Measurements from ENCODE around the gene LPP. TPM values are rescaled to one million over a fixed set of nuclear protein-coding genes. Genes with fewer than 3 reads are reported as not detected.

Gene LPP
- total RNA-seq, 2 donors from 2014 or later: 52.7 to 56.7 TPM

GRCh38 chr3:188217011-188217463 lies 63.1 kb downstream of the LPP start:
- Mint-ChIP-seq H3K4me1 (ENCODE audit: low read depth in 2 of 2) (peaks cover 18 to 37% of the 10 kb centered on the region in 2 donors), H3K9me3 (peaks cover 4% of the 10 kb centered on the region), H3K27me3 (no peaks in the 10 kb centered on the region), H3K36me3 (no peaks in the 10 kb centered on the region), H3K27ac (peak overlapping the region in 1 of 2 donors; percentile 43), H3K4me3 (peak overlapping the region; percentile 20)
- ATAC-seq: no peak
- no peak for DNase-seq (ENCODE audit: low spot score)

GRCh38 chr3:188217726-188218125 lies 63.8 kb downstream of the LPP start:
- ATAC-seq (no peak), DNase-seq (ENCODE audit: low spot score) (no peak)
- Mint-ChIP-seq H3K27ac (peak overlapping the region in 1 of 2 donors; percentile 43), H3K4me3 (no peak overlapping the region), H3K36me3 (no peaks in the 10 kb centered on the region), H3K9me3 (peaks cover 4% of the 10 kb centered on the region), H3K4me1 (ENCODE audit: low read depth in 2 of 2) (peaks cover 18 to 40% of the 10 kb centered on the region in 2 donors), H3K27me3 (no peaks in the 10 kb centered on the region)

GRCh38 chr3:188218603-188219002 lies 64.6 kb downstream of the LPP start:
- peaks cover 4% of the 10 kb centered on the region for H3K9me3 Mint-ChIP-seq
- ATAC-seq (no peak), DNase-seq (ENCODE audit: low spot score) (no peak)
- peaks cover 16 to 38% of the 10 kb centered on the region in 2 donors for H3K4me1 Mint-ChIP-seq (ENCODE audit: low read depth in 2 of 2)
- H3K27ac Mint-ChIP-seq: no peak overlapping the region
- no peaks in the 10 kb centered on the region for H3K36me3 Mint-ChIP-seq
- H3K4me3 Mint-ChIP-seq: no peak overlapping the region
- H3K27me3 Mint-ChIP-seq: no peaks in the 10 kb centered on the region

- H3K4me1 Mint-ChIP-seq (ENCODE audit: low read depth in 2 of 2): peaks cover 11 to 38% of the 10 kb centered on the region in 2 donors
- H3K36me3 Mint-ChIP-seq: no peaks in the 10 kb centered on the region
- ATAC-seq (no peak), DNase-seq (ENCODE audit: low spot score) (no peak)
- no peak overlapping the region for H3K4me3 Mint-ChIP-seq
- no peaks in the 10 kb centered on the region for H3K27me3 Mint-ChIP-seq
- no peak overlapping the region for H3K27ac Mint-ChIP-seq
- peaks cover 4% of the 10 kb centered on the region for H3K9me3 Mint-ChIP-seq
Measured at GRCh38 chr3:188219147-188219546, 65.2 kb downstream of the LPP start.

GRCh38 chr3:188220097-188220788 lies 66.3 kb downstream of the LPP start:
- Mint-ChIP-seq H3K4me3 (no peak overlapping the region), H3K36me3 (no peaks in the 10 kb centered on the region), H3K9me3 (peaks cover 4% of the 10 kb centered on the region), H3K4me1 (ENCODE audit: low read depth in 2 of 2) (peaks cover 11 to 36% of the 10 kb centered on the region in 2 donors), H3K27me3 (no peaks in the 10 kb centered on the region), H3K27ac (no peak overlapping the region)
- ATAC-seq (no peak), DNase-seq (ENCODE audit: low spot score) (no peak)

GRCh38 chr3:188220988-188221818 lies 67.2 kb downstream of the LPP start:
- no peak overlapping the region for H3K27ac Mint-ChIP-seq

GRCh38 chr3:188223936-188224335 lies 70.0 kb downstream of the LPP start:
- DNase-seq (ENCODE audit: low spot score): no peak
- Mint-ChIP-seq H3K9me3 (peaks cover 4% of the 10 kb centered on the region), H3K4me1 (ENCODE audit: low read depth in 2 of 2) (peaks cover 3 to 34% of the 10 kb centered on the region in 2 donors), H3K4me3 (no peak overlapping the region), H3K36me3 (no peaks in the 10 kb centered on the region), H3K27ac (peak overlapping the region in 1 of 2 donors; percentile 36), H3K27me3 (no peaks in the 10 kb centered on the region)
- no peak for ATAC-seq

More at GRCh38 chr3:188220988-188221818, 67.2 kb downstream of the LPP start:
- H3K27me3 Mint-ChIP-seq: no peaks in the 10 kb centered on the region
- no peak for ATAC-seq
- no peak for DNase-seq (ENCODE audit: low spot score)
- no peaks in the 10 kb centered on the region for H3K36me3 Mint-ChIP-seq
- no peak overlapping the region for H3K4me3 Mint-ChIP-seq
- H3K4me1 Mint-ChIP-seq (ENCODE audit: low read depth in 2 of 2): peaks cover 11 to 38% of the 10 kb centered on the region in 2 donors
- peaks cover 4% of the 10 kb centered on the region for H3K9me3 Mint-ChIP-seq

GRCh38 chr3:188227442-188227841 lies 73.5 kb downstream of the LPP start:
- no peaks in the 10 kb centered on the region for H3K9me3 Mint-ChIP-seq
- H3K4me3 Mint-ChIP-seq: no peak overlapping the region
- no peak overlapping the region for H3K27ac Mint-ChIP-seq
- no peak for ATAC-seq
- H3K4me1 Mint-ChIP-seq (ENCODE audit: low read depth in 2 of 2): peaks cover 3 to 27% of the 10 kb centered on the region in 2 donors
- H3K27me3 Mint-ChIP-seq: no peaks in the 10 kb centered on the region
- H3K36me3 Mint-ChIP-seq: no peaks in the 10 kb centered on the region
- no peak for DNase-seq (ENCODE audit: low spot score)

GRCh38 chr3:188229177-188229576 lies 75.2 kb downstream of the LPP start:
- H3K4me1 Mint-ChIP-seq (ENCODE audit: low read depth in 2 of 2): peaks cover 10 to 26% of the 10 kb centered on the region in 2 donors
- no peak overlapping the region for H3K4me3 Mint-ChIP-seq
- H3K9me3 Mint-ChIP-seq: no peaks in the 10 kb centered on the region
- no peak for DNase-seq (ENCODE audit: low spot score)
- H3K27me3 Mint-ChIP-seq: no peaks in the 10 kb centered on the region
- no peak overlapping the region for H3K27ac Mint-ChIP-seq
- no peak for ATAC-seq
- H3K36me3 Mint-ChIP-seq: no peaks in the 10 kb centered on the region

- H3K36me3 Mint-ChIP-seq: no peaks in the 10 kb centered on the region
- ATAC-seq: no peak
Measured at GRCh38 chr3:188229726-188230125, 75.8 kb downstream of the LPP start.

GRCh38 chr3:188230962-188231361 lies 77.0 kb downstream of the LPP start:
- Mint-ChIP-seq H3K27me3 (no peaks in the 10 kb centered on the region), H3K36me3 (no peaks in the 10 kb centered on the region), H3K4me1 (ENCODE audit: low read depth in 2 of 2) (peaks cover 15 to 29% of the 10 kb centered on the region in 2 donors), H3K4me3 (no peak overlapping the region), H3K9me3 (peaks cover 4% of the 10 kb centered on the region), H3K27ac (no peak overlapping the region)
- no peak for ATAC-seq
- DNase-seq (ENCODE audit: low spot score): no peak

More at GRCh38 chr3:188229726-188230125, 75.8 kb downstream of the LPP start:
- no peak overlapping the region for H3K27ac Mint-ChIP-seq
- no peak overlapping the region for H3K4me3 Mint-ChIP-seq
- no peaks in the 10 kb centered on the region for H3K27me3 Mint-ChIP-seq
- H3K9me3 Mint-ChIP-seq: peaks cover under 1% of the 10 kb centered on the region
- DNase-seq (ENCODE audit: low spot score): no peak
- peaks cover 11 to 28% of the 10 kb centered on the region in 2 donors for H3K4me1 Mint-ChIP-seq (ENCODE audit: low read depth in 2 of 2)

- no peak for ATAC-seq
- Mint-ChIP-seq H3K27ac (no peak overlapping the region), H3K9me3 (peaks cover 4% of the 10 kb centered on the region), H3K36me3 (no peaks in the 10 kb centered on the region), H3K4me3 (no peak overlapping the region), H3K27me3 (no peaks in the 10 kb centered on the region), H3K4me1 (ENCODE audit: low read depth in 2 of 2) (peaks cover 15 to 32% of the 10 kb centered on the region in 2 donors)
- no peak for DNase-seq (ENCODE audit: low spot score)
Measured at GRCh38 chr3:188231456-188231855, 77.5 kb downstream of the LPP start.

- Mint-ChIP-seq H3K9me3 (peaks cover 4% of the 10 kb centered on the region), H3K27ac (no peak overlapping the region), H3K27me3 (no peaks in the 10 kb centered on the region), H3K4me1 (ENCODE audit: low read depth in 2 of 2) (peaks cover 17 to 32% of the 10 kb centered on the region in 2 donors), H3K4me3 (no peak overlapping the region), H3K36me3 (no peaks in the 10 kb centered on the region)
- DNase-seq (ENCODE audit: low spot score) (no peak), ATAC-seq (no peak)
Measured at GRCh38 chr3:188232656-188233055, 78.7 kb downstream of the LPP start.

GRCh38 chr3:188233320-188233719 lies 79.4 kb downstream of the LPP start:
- Mint-ChIP-seq H3K4me1 (ENCODE audit: low read depth in 2 of 2) (peaks cover 17 to 26% of the 10 kb centered on the region in 2 donors), H3K9me3 (peaks cover 4% of the 10 kb centered on the region), H3K27me3 (no peaks in the 10 kb centered on the region), H3K36me3 (no peaks in the 10 kb centered on the region), H3K4me3 (no peak overlapping the region), H3K27ac (no peak overlapping the region)
- ATAC-seq: no peak
- no peak for DNase-seq (ENCODE audit: low spot score)
